GM18502 (cell line): ENCODE data around the gene SH2B3.
"Not testable (repeated sequence)": the region's sequence is repeated elsewhere in the genome, so short reads cannot be mapped to it uniquely, and the experiment has no call there.

Experiments
- ATAC-seq: cut with Tn5 transposase; IDR thresholded peaks from one replicate; pipeline ENCODE4 v1.9.1; 2021; ENCODE audit warnings: mild to moderate bottlenecking; ENCODE audit not compliant: unreplicated experiment, poor library complexity

Gene SH2B3

GRCh38 chr12:111384596-111384995, 21.1 kb upstream of the SH2B3 start:
- no peak for ATAC-seq

- no peak for ATAC-seq
Measured at GRCh38 chr12:111386885-111387284, 18.8 kb upstream of the SH2B3 start.

GRCh38 chr12:111387747-111388323, 17.9 kb upstream of the SH2B3 start:
- no peak for ATAC-seq

- ATAC-seq, result no peak
Measured at GRCh38 chr12:111389635-111390034, 16.1 kb upstream of the SH2B3 start.

- ATAC-seq, result no peak
Measured at GRCh38 chr12:111390910-111391309, 14.8 kb upstream of the SH2B3 start.

- ATAC-seq, result no peak
Measured at GRCh38 chr12:111393700-111394300, 11.9 kb upstream of the SH2B3 start.

- ATAC-seq, result no peak
Measured at GRCh38 chr12:111394480-111394879, 11.2 kb upstream of the SH2B3 start.

- ATAC-seq, result no peak
Measured at GRCh38 chr12:111395336-111396187, 10.2 kb upstream of the SH2B3 start.

GRCh38 chr12:111396271-111396670, 9.5 kb upstream of the SH2B3 start:
- not testable (repeated sequence) for ATAC-seq

GRCh38 chr12:111396726-111397445, 8.8 kb upstream of the SH2B3 start:
- peak; percentile 64 for ATAC-seq

GRCh38 chr12:111398530-111398929, 7.2 kb upstream of the SH2B3 start:
- no peak for ATAC-seq

GRCh38 chr12:111399741-111400404, 5.8 kb upstream of the SH2B3 start:
- ATAC-seq, result not testable (repeated sequence)

- no peak for ATAC-seq
Measured at GRCh38 chr12:111401167-111401605, 4.5 kb upstream of the SH2B3 start.

- not testable (repeated sequence) for ATAC-seq
Measured at GRCh38 chr12:111402490-111402824, 3.3 kb upstream of the SH2B3 start.

- peak; percentile 3 for ATAC-seq
Measured at GRCh38 chr12:111404362-111405148, 1.2 kb upstream of the SH2B3 start.

- ATAC-seq, result peak; percentile 57
Measured at GRCh38 chr12:111405149-111405858, 419 bp upstream of the SH2B3 start.

GRCh38 chr12:111406474-111407376, 1.0 kb downstream of the SH2B3 start:
- ATAC-seq, result no peak
